C4-2B (cell line): ENCODE measurements around the gene FAM13A.
A peak's percentile ranks its signal among the peaks of the same experiment; 100 is the strongest.

Experiments
- H3K27ac ChIP-seq: fragments of 450-650 bp; 2 replicates; pipeline ENCODE4 v1.5.1; 2017
- CTCF ChIP-seq: fragments of 450-650 bp; conservative IDR thresholded peaks from 2 replicates; pipeline ENCODE4 v1.5.1; 2017; ENCODE audit warnings: mild to moderate bottlenecking
- ZFX ChIP-seq: fragments of 450-650 bp; IDR thresholded peaks from 2 replicates; pipeline ENCODE4 v1.6.1; 2017

FAM13A gene

GRCh38 chr4:88819818-88820697, 236.9 kb downstream of the FAM13A start:
- H3K27ac ChIP-seq: no peak overlapping the region
- no peak for TF ChIP-seq CTCF
- no peak for TF ChIP-seq ZFX

- TF ChIP-seq CTCF: peak; percentile 83
- no peak for TF ChIP-seq ZFX
- H3K27ac ChIP-seq: no peak overlapping the region
Measured at GRCh38 chr4:88818631-88819470, 238.1 kb downstream of the FAM13A start.

DNA sequence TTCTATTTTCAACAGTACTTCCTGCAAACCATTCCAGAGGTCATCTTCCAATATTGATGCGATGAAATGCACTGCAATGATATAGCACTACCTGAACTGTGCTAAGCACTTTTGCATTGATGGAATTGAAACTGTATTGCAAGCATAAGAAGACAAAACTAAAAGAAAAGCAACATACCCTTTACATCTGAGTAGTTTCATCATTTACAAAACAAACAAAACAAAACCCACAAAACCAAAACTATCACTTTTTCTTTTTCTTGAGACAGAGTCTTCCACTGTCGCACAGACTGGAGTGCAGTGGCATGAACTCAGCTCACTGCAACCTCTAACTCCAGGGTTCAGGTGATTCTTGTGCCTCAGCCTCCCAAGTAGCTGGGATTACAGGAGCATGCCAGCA, 239.2 kb downstream of the FAM13A start:
- TF ChIP-seq ZFX (no peak), CTCF (no peak)
- H3K27ac ChIP-seq: peak overlapping the region; percentile 22; the same call in 1 of the 2 replicates

- TF ChIP-seq CTCF: no peak
- H3K27ac ChIP-seq: no peak overlapping the region
Measured at GRCh38 chr4:88816360-88816759, 240.6 kb downstream of the FAM13A start.

- no peak overlapping the region for H3K27ac ChIP-seq
- TF ChIP-seq CTCF: no peak
- no peak for TF ChIP-seq ZFX
Measured at GRCh38 chr4:88814043-88814617, 242.9 kb downstream of the FAM13A start.

DNA sequence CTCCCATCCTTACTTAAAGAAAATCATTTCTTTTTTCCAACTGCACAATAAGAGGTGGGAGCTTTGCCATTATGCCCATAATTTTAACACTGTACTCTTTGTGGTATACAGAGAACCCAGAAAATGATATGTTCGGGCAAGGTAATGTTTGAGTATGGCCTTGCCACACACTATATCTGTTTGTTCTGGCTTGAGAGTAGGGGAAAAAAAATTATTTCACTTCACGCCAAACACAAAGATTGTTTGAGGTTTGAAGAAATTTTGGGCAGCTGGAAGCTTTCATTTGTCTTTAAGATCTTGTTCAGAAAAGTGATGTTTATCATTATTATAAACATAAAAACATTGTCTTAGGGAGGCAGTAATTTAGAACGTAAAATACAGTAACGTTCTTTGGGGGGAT, 244.0 kb downstream of the FAM13A start:
- TF ChIP-seq CTCF: no peak
- no peak for TF ChIP-seq ZFX
- H3K27ac ChIP-seq: no peak overlapping the region

DNA sequence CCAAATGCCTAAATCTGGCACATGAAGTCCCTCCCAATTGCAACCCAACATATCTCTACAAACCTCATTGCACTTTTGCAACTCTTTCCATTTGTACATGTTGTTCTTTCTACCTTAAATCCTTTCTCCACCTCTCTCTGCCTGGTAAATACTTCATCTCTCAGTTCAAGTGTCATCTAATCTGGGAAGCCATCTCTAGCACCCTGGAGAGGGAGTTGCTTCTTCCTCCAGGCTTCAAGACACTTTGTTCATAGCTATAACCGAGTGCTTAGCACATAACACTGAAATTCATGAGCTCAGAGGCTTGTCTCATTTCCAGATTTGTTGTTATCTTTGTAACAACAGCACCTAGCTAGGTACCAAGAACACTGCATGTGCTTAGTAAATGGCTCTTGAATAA, 244.6 kb downstream of the FAM13A start:
- TF ChIP-seq ZFX (no peak), CTCF (no peak)
- no peak overlapping the region for H3K27ac ChIP-seq
